HepG2 (cell line): ENCODE measurements around the gene RECQL5. TPM values are rescaled to one million over a fixed set of nuclear protein-coding genes. Genes with fewer than 3 reads are reported as not detected.
A peak's percentile ranks its signal among the peaks of the same experiment; 100 is the strongest.

Source experiments
- ATAC-seq: fragments of 200-7000 bp; cut with Tn5 transposase; 3 replicates; pipeline ENCODE4 v1.9.1; 2020; ENCODE audit warnings: mild to moderate bottlenecking, moderate library complexity
- BruUV-seq: library from RNA; stranded (reverse); fragments of 400-500 nt; replicated peaks from 2 replicates; lab custom pipeline; 2021; lab: Mats Ljungman, UMichigan
- CTCF ChIA-PET: fragments of 300-600 bp; formaldehyde crosslinking; extraction: SDS; loops from one replicate; lab custom pipeline; 2021; ENCODE audit warnings: low total read pairs, inconsistent platforms, low intra/inter-chr PET ratio; lab: Yijun Ruan, JAX
- POLR2A ChIA-PET: fragments of 350-600 bp; sonication (Branson Sonifier 250); formaldehyde crosslinking; loops from one replicate; lab custom pipeline; 2020; ENCODE audit warnings: antibody characterized with exemption, inconsistent platforms; lab: Yijun Ruan, JAX
- DNase-seq: peaks from one replicate; pipeline ENCODE4 v3.0.0-alpha.2; 2015; ENCODE audit warnings: low spot score
- FAIRE-seq: peaks from 3 replicates; lab custom pipeline; 2011; peaks lifted over from hg19 to GRCh38; lab: Jason Lieb, UNC
- H2AFZ ChIP-seq: one replicate; pipeline ENCODE4 v1.6.1; 2011; ENCODE audit warnings: low read length, inconsistent platforms
- H3K27ac ChIP-seq: fragments of 300-600 bp; 3 replicates; pipeline ENCODE4 v1.8.0; 2011; ENCODE audit warnings: mixed run types, mild to moderate bottlenecking, mixed read lengths, low read length, inconsistent platforms; ENCODE audit not compliant: insufficient read depth; ENCODE audit errors: extremely low read length
- H3K27me3 ChIP-seq, 2 experiments: fragments of 200-600 bp in 1 of 2; 2 replicates in 1 of 2; 3 replicates in 1 of 2; pipeline versions ENCODE4 v1.6.0 to v1.8.0; 2011; ENCODE audit warnings: low read length in 2 of 2, mild to moderate bottlenecking in 2 of 2, moderate library complexity in 2 of 2, inconsistent platforms in 1 of 2; ENCODE audit not compliant: insufficient read depth in 2 of 2, control insufficient read depth in 1 of 2
- H3K36me3 ChIP-seq, 2 experiments: fragments of 200-600 bp in 1 of 2; replicated peaks in 1 of 2; 2 replicates in 1 of 2; 3 replicates in 1 of 2; pipeline versions ENCODE4 v1.5.1 to v1.8.0; 2011; ENCODE audit warnings: low read length in 2 of 2, inconsistent platforms in 1 of 2; ENCODE audit not compliant: insufficient read depth in 2 of 2, control insufficient read depth in 1 of 2
- H3K4me1 ChIP-seq: 2 replicates; pipeline ENCODE4 v1.5.1; 2012; ENCODE audit warnings: low read length, inconsistent platforms; ENCODE audit not compliant: insufficient read depth
- H3K4me2 ChIP-seq: 2 replicates; pipeline ENCODE4 v1.6.0; 2011; ENCODE audit warnings: low read depth, low read length, inconsistent platforms
- H3K4me3 ChIP-seq, 3 experiments: fragments of 200-600 bp in 1 of 3; sonication (generic), shearing (Covaris generic) in 1 of 3; replicated peaks in 1 of 3; 2 replicates each; pipeline ENCODE4 v1.5.1; 2011 to 2016; ENCODE audit warnings: low read length in 3 of 3, inconsistent platforms in 2 of 3, low read depth in 2 of 3, mild to moderate bottlenecking in 2 of 3, control low read depth in 1 of 3, mixed read lengths in 1 of 3; ENCODE audit not compliant: insufficient read depth in 1 of 3
- H3K79me2 ChIP-seq: one replicate; pipeline ENCODE4 v1.6.1; 2011; ENCODE audit warnings: low read length, inconsistent platforms; ENCODE audit not compliant: insufficient read depth
- H3K9ac ChIP-seq: 2 replicates; pipeline ENCODE4 v1.6.0; 2011; ENCODE audit warnings: mild to moderate bottlenecking, low read depth, low read length, inconsistent platforms; ENCODE audit not compliant: insufficient read depth
- H3K9me3 ChIP-seq: 2 replicates; pipeline ENCODE4 v1.5.1; 2012; ENCODE audit warnings: mild to moderate bottlenecking, low read length
- H4K20me1 ChIP-seq: 2 replicates; pipeline ENCODE4 v1.6.0; 2011; ENCODE audit warnings: inconsistent platforms, mild to moderate bottlenecking, low read length, moderate library complexity; ENCODE audit not compliant: insufficient read depth
- ATM ChIP-seq: fragments of 450-650 bp; IDR thresholded peaks from 2 replicates; pipeline ENCODE4 v1.7.1; 2017; ENCODE audit warnings: mild to moderate bottlenecking, borderline replicate concordance
- ZBTB33 ChIP-seq: sonication (generic); formaldehyde crosslinking; IDR thresholded peaks from 2 replicates; pipeline ENCODE4 v1.4.0; 2020; ENCODE audit warnings: missing genetic modification reagents
- ZNF607 ChIP-seq: sonication (generic); formaldehyde crosslinking; IDR thresholded peaks from 2 replicates; pipeline ENCODE4 v1.5.1; 2020; ENCODE audit warnings: missing genetic modification reagents, mild to moderate bottlenecking, borderline replicate concordance
- WGBS: methylation state at CpG from one replicate; pipeline ENCODE4 v1.1.6; 2017; ENCODE audit warnings: low lambda C conversion rate; 5-methylcytosine and 5-hydroxymethylcytosine counted together
- in situ Hi-C: cut with HindIII; loops from 2 replicates; pipeline ENCODE4 v1.10.0; 2017; ENCODE audit warnings: low pct_unique_long_range_greater_than_20kb; ENCODE audit not compliant: extremely low pct_ligation_motif_present
- intact Hi-C: fragments of 100-400 bp; cut with micrococcal nuclease; formaldehyde crosslinking; loops from one replicate; pipeline ENCODE4 v1.10.0; 2022; ENCODE audit not compliant: unreplicated experiment
- polyA plus RNA-seq, 8 experiments: library from polyadenylated mRNA; depleted of rRNA in 3 of 8; stranded (reverse) in 7 of 8; unstranded in 1 of 8; fragments of >200 nt; fragmentation: Illumina TruSeq in 4 of 8; extraction: Trizol in 4 of 8; gene quantifications; 2 replicates each; pipeline versions ENCODE4 v1.2.1 to v1.2.3, GENCODE V29; 2011 to 2016; ENCODE audit warnings: low read depth in 4 of 8, missing spikeins in 1 of 8, mixed read lengths in 1 of 8; ENCODE audit not compliant: insufficient read depth in 1 of 8
- total RNA-seq, 5 experiments: library from RNA; depleted of rRNA; stranded (reverse); fragments of >200 nt; fragmentation: Illumina TruSeq; extraction: Trizol; gene quantifications; 2 replicates each; pipeline ENCODE4 v1.2.3, GENCODE V29; 2016; ENCODE audit warnings: low read depth in 1 of 5

The RECQL5 gene
- total and polyA plus RNA-seq, 2 of the 13 experiments (the other 11 are each of a cell fraction or from before 2014, with no cell fraction given) = 27.7 to 32.0 TPM

GRCh38 chr17:75587675-75588595, 79.0 kb downstream of the RECQL5 start, which contains the start of gene MYO15B:
Gene MYO15B (plus strand): TSS chr17:75587800. CDS start chr17:75588058, 258 bp downstream.
- in situ Hi-C loops = no loop called here
- Histone ChIP-seq H3K79me2 (no peaks in the 10 kb centered on the region), H3K9me3 (no peaks in the 10 kb centered on the region), H3K4me1 (peaks cover 48% of the 10 kb centered on the region), H4K20me1 (no peaks in the 10 kb centered on the region), H3K4me3 (peak within 1 kb of the TSS in 1 of 3 experiments; percentile 53; a peak in 1 of 6 replicates), H3K27ac (no peak within 1 kb of the TSS), H2AFZ (no peak within 1 kb of the TSS), H3K4me2 (peak within 1 kb of the TSS; percentile 51; the same call in 1 of the 2 replicates), H3K9ac (peak within 1 kb of the TSS; percentile 42; the same call in 1 of the 2 replicates), H3K27me3 (peaks cover 5 to 12% of the 10 kb centered on the region in 2 experiments; a peak in 4 of 5 replicates), H3K36me3 (no peaks in the 10 kb centered on the region)
- peak; percentile 5; the same call in 1 of the 2 replicates for TF ChIP-seq ZBTB33 (CRISPR knock-in tag)
- TF ChIP-seq ZNF607 (CRISPR knock-in tag) = 0 out of 2 replicates have a peak, but pooled peaks have one; percentile 13
- no peak for TF ChIP-seq ATM
- ChIA-PET CTCF (interaction anchor here (1.1 to 1.5 kb wide), 4 partner anchors 9 to 72 kb away, joined by 3 to 7 read pairs (median 4); partner anchors contain the start of genes LLGL2 and TSEN54), POLR2A (no interaction called here)
- no TSS peak for BruUV-seq
- intact Hi-C loops = loop anchor here (5.0 kb wide), 1 partner anchor 61 kb away; the partner anchor contains the start of gene LLGL2
- ATAC-seq (no peak), DNase-seq (no peak), FAIRE-seq (no peak)
- 89% methylated on average over 78 of the region's 82 CpGs for WGBS
